GM15510 (cell line): ENCODE results near the gene MDM1.

Experiments used
- POLR2A ChIP-seq: IDR thresholded peaks from 3 replicates; pipeline ENCODE4 v1.6.1; 2011; ENCODE audit warnings: borderline replicate concordance; ENCODE audit not compliant: insufficient read length; ENCODE audit errors: extremely low read depth

Gene MDM1

GRCh38 chr12:68364893-68365725 lies 32.9 kb upstream of the MDM1 start:
- peak; percentile 59 for TF ChIP-seq POLR2A

DNA sequence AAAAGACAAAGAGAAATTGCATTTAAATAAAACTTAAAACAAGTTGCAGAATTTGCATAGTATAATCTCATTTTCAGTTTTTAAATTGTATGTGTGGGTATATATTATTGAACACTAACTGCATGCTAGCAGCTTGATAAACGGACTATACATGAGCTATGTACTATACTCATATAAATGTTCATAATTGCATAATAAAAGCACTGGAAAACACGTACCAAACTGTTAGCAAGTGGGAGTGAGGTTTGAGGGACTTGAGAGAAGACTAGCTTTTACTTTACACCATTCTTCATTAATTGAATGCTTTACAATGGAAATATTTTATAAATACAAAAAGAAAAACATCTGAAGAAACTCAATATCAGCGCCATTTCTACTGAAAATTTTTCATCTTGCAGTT lies 32.2 kb upstream of the MDM1 start:
- no peak for TF ChIP-seq POLR2A

- TF ChIP-seq POLR2A, result no peak
Observed at GRCh38 chr12:68361953-68362352, 29.8 kb upstream of the MDM1 start.

DNA sequence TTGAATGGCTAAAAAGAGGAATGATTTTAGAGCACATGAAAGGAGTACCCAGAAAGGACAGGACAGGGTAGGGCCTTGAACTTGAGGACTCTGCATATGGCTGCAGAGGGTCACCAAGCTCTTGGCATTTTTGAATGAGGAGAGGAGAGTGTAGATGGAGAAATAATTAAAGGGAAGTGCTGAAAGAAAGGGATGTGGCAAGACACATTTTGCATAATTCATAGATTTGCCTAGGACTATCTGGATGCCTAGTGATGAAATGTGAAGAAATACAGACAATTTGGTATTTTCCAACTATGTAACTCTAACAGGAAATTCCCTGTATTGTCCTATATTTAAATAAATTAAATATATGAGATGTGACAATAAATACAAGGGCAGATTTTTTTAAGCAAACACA lies 27.5 kb upstream of the MDM1 start:
- TF ChIP-seq POLR2A, result no peak

DNA sequence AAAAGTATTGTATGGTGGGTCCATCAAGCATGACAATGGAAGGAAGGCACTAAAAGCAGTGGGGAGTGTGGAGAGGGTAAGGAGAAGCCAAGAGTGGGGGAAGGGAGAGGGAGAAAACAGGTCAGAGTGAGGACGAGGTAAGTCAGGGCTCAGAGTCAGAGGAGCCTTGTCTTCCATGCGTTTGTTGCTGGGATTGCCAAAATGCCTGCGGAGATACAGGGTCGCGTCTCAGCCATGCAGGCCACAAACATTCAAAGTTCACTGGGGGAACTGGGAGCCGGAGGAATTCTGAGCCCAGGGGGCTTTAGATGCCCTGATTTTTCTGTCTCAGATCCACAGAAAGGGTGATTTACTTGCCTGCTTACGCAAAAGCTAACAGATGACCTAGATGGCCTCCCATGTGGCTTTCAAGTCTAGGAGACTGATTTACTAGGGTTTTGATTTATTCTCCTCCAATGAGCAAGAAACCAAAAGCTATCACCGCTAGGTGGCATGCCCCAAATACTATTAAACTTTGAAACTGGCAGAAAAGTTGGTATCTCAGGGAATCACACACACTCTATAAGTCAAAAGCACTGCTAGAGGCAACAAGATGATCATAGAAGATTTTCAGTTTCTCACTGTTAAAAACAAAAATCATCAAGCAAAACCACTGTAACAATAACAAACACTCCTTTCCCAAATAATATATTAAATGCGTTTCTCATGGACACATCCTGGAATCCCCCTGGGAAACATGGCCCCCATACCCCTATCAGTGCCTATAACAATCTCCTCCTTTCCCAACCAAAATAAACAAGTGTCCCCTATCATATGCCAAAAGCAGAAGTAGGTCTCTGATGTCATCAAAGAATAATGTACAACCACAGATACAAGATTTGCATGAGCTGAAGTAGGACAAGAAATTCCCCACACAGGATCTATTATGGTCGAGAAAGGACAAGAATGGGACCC lies 26.6 kb upstream of the MDM1 start:
- no peak for TF ChIP-seq POLR2A

GRCh38 chr12:68356986-68357385 lies 24.8 kb upstream of the MDM1 start:
- TF ChIP-seq POLR2A, result no peak

DNA sequence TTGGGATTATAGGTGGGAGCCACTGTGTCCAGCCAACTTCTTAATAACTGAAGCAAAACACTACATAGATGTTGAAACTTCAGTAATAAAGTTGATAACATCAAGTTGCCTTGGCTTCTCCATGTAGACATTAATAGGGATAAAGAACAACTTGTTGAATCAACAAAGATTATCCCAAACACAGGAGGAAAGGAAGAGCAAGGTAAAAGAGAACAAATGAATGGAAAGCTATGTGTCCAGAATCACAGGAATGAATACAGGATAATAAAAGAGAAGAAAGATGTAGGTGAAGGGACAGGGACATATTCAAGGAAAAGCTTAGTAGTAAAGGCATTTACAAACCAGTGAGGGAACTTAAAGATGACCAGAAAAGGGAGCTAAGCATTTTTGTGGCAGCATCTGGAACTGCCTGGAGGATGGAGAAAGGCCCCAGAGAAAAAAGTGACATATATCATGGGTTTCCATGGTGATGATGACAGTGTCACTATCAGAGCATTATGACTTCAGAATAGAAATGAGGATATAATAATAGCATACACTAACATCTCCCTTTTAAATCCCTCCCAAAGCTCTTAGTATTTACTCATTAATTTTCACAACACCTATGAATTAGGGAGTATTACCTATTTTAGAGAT lies 24.0 kb upstream of the MDM1 start:
- TF ChIP-seq POLR2A, result no peak

DNA sequence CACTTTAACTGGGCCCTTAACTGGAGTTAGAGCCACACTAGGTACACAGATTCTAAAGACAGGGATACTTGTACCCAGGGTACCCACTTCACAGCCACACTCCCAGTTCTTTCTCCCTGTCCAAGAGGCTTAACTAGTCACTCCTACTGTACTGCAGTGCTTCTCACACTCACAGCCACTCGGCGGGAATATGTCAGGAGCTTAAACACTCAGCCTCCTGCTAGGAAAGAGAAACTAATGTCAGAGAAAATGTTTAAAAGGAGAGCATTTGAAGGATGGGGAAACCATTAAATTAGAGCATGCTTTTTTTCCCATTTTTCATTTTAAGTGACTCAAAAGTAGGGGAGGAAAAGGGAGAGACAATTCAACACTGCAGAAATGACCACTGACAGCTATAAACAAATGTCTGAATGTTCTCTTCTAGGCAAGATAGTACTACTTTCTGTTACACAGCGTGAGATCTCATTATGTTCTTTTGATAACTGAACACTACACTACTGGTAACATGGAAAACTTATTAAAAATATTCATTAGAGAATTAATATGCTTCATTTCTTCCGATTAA lies 22.9 kb upstream of the MDM1 start:
- no peak for TF ChIP-seq POLR2A

- TF ChIP-seq POLR2A, result no peak
Observed at GRCh38 chr12:68352067-68352466, 19.9 kb upstream of the MDM1 start.

GRCh38 chr12:68350753-68351152 lies 18.6 kb upstream of the MDM1 start:
- no peak for TF ChIP-seq POLR2A

- TF ChIP-seq POLR2A, result no peak
Observed at GRCh38 chr12:68349921-68350606, 17.9 kb upstream of the MDM1 start.

DNA sequence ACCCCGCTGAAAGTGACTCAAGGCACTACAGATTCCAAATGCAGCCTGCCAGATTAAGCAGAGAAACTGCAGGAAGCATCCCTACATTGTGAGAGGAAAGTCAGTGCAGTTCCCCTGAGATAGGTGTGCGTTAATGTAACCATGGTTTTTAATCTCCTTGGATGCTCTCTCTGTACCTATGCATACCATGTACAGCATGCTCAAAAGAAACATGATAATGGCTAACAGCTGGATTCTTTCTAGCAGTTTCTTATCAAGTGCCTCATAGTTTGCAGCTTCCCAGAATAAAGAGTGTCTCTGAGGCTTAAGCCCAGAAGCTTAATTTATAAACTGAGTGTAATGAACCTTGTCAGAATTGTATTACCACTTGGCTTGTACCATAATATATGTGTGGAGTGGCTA lies 17.1 kb upstream of the MDM1 start:
- TF ChIP-seq POLR2A, result no peak

DNA sequence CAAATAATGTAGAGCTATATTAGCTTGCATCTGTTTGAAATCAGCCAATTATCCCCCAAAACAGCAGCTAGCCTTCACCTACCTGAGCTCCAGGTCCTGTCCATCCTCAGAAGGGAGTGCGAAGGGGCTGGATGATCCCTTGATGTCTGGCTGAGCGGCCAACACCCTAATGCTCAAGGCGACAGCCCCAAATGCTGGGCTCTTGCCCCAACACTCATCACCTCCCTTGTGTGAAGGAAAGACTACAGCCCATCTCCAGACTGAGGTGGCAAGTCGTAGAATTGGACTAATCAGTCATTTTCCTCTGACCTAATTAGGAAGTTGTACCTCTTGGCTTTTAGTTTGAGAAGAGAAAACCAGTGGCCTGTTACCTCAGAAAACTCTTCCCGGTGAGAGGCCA lies 16.3 kb upstream of the MDM1 start:
- TF ChIP-seq POLR2A, result no peak

- no peak for TF ChIP-seq POLR2A
Observed at GRCh38 chr12:68345763-68346162, 13.6 kb upstream of the MDM1 start.

DNA sequence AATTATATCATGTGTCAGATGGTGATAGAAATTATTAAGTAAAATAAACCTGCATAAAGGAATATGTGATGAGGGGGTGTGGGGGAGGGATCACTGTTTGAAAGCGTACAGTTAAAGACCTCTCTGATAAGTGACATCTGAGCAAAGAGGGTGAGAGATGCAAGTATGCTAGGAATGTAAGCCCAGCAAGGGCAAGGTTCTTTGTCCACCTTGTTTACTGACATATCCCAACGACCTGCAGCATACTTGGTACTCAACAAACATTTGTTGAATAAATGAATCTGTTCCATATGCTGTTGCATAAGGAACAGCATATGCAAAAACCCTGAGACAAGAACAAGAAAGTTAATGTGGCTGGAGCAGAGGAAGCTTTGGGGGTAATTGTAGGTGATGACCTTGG lies 12.0 kb upstream of the MDM1 start:
- TF ChIP-seq POLR2A, result no peak

GRCh38 chr12:68342966-68343365 lies 10.8 kb upstream of the MDM1 start:
- TF ChIP-seq POLR2A, result no peak
